K562 (cell line): ENCODE results near the gene HMCN1. TPM values are rescaled to one million over a fixed set of nuclear protein-coding genes. Genes with fewer than 3 reads are reported as not detected.

Source experiments
- ELK1 ChIP-seq: sonication (generic); formaldehyde crosslinking; IDR thresholded peaks from 2 replicates; pipeline ENCODE4 v1.8.1; 2022; ENCODE audit warnings: missing genetic modification reagents
- ETV6 ChIP-seq, 3 experiments: fragments of 150-350 bp in 1 of 3; sonication (generic) in 1 of 3; formaldehyde crosslinking in 1 of 3; IDR thresholded peaks; 2 replicates each; pipeline versions ENCODE4 v1.6.1 to v1.8.0; 2014 to 2022; ENCODE audit warnings: borderline replicate concordance in 2 of 3, low read depth in 2 of 3, antibody characterized with exemption in 1 of 3, low read length in 1 of 3, mild to moderate bottlenecking in 1 of 3, missing genetic modification reagents in 1 of 3
- HDAC2 ChIP-seq: fragments of 450-650 bp; IDR thresholded peaks from 2 replicates; pipeline ENCODE4 v1.6.1; 2016; ENCODE audit warnings: mild to moderate bottlenecking
- HNRNPH1 ChIP-seq: fragments of 200-400 bp; formaldehyde crosslinking; optimal IDR thresholded peaks from 2 replicates; pipeline ENCODE3; 2017; ENCODE audit warnings: low read depth, mild to moderate bottlenecking, low read length, moderate library complexity
- NFIX ChIP-seq: fragments of 250-450 bp; sonication (Bioruptor Pico); IDR thresholded peaks from 2 replicates; pipeline ENCODE4 v1.4.0; 2020; ENCODE audit warnings: low read depth, mild to moderate bottlenecking, moderate library complexity
- PHB ChIP-seq: fragments of 250-450 bp; sonication (Bioruptor Pico); IDR thresholded peaks from 2 replicates; pipeline ENCODE4 v1.5.0; 2021
- PTBP1 ChIP-seq: fragments of 200-400 bp; formaldehyde crosslinking; IDR thresholded peaks from 2 replicates; pipeline ENCODE4 v1.6.1; 2017; ENCODE audit warnings: low read depth, low read length
- RERE ChIP-seq: sonication (generic); formaldehyde crosslinking; IDR thresholded peaks from 2 replicates; pipeline ENCODE4 v1.8.0; 2023; ENCODE audit warnings: missing genetic modification reagents, mild to moderate bottlenecking, borderline replicate concordance
- SMAD1 ChIP-seq: fragments of 150-350 bp; IDR thresholded peaks from 2 replicates; pipeline ENCODE4 v1.6.1; 2014; ENCODE audit warnings: low read length, low read depth; ENCODE audit not compliant: partially characterized antibody
- TAF9B ChIP-seq: fragments of 450-650 bp; IDR thresholded peaks from 2 replicates; pipeline ENCODE4 v1.6.1; 2018; ENCODE audit warnings: mild to moderate bottlenecking; ENCODE audit not compliant: partially characterized antibody
- TCF15 ChIP-seq: fragments of 250-450 bp; sonication (Bioruptor Pico); IDR thresholded peaks from 2 replicates; pipeline ENCODE4 v1.8.0; 2022; ENCODE audit warnings: moderate library complexity, mild to moderate bottlenecking, inconsistent platforms
- TCF3 ChIP-seq: sonication (generic); formaldehyde crosslinking; IDR thresholded peaks from 2 replicates; pipeline ENCODE4 v1.4.0; 2020; ENCODE audit warnings: mild to moderate bottlenecking, missing genetic modification reagents
- TRIM28 ChIP-seq: fragments of 450-650 bp; IDR thresholded peaks from 2 replicates; pipeline ENCODE4 v1.6.1; 2017
- ZNF24 ChIP-seq: fragments of 450-650 bp; IDR thresholded peaks from 2 replicates; pipeline ENCODE4 v1.6.1; 2016
- ZNF280A ChIP-seq: fragments of 450-650 bp; IDR thresholded peaks from 2 replicates; pipeline ENCODE4 v1.6.1; 2018; ENCODE audit warnings: mild to moderate bottlenecking, low read depth; ENCODE audit not compliant: partially characterized antibody
- ZNF512 ChIP-seq: IDR thresholded peaks from 2 replicates; pipeline ENCODE4 v1.6.1; 2016; ENCODE audit warnings: missing genetic modification characterization, missing compliant biosample characterization
- polyA plus RNA-seq, 8 experiments: library from polyadenylated mRNA; depleted of rRNA in 4 of 8; stranded (reverse) in 5 of 8; unstranded in 3 of 8; fragments of >200 nt; fragmentation: Nextera tagmentation in 2 of 8; fragmentation: Illumina TruSeq in 1 of 8; extraction: Ambion mirVana in 2 of 8; extraction: Trizol in 1 of 8; gene quantifications; 2 replicates each; pipeline versions ENCODE4 v1.2.1 to v1.2.3, GENCODE V29; 2011 to 2014; ENCODE audit warnings: inconsistent platforms in 1 of 8, missing spikeins in 1 of 8
- total RNA-seq, 7 experiments: library from RNA; depleted of rRNA in 6 of 7; stranded (reverse); fragments of >200 nt in 6 of 7; fragmentation: Illumina TruSeq in 2 of 7; extraction: Trizol in 2 of 7; gene quantifications; 2 replicates each; pipeline versions ENCODE4 v1.2.1 to v1.2.3, GENCODE V29; 2011 to 2021; ENCODE audit warnings: low replicate concordance in 1 of 7
- TF ChIP-seq, protein P1 (sequence below): sonication (generic); formaldehyde crosslinking; IDR thresholded peaks from 2 replicates; pipeline ENCODE4 v1.9.0; 2022; ENCODE audit warnings: mild to moderate bottlenecking, missing genetic modification reagents

HMCN1 gene
- total and polyA plus RNA-seq, 9 of the 15 experiments (the other 6 are each of a cell fraction or from before 2014, with no cell fraction given), result 0.07 to 0.36 (median 0.21) TPM

DNA sequence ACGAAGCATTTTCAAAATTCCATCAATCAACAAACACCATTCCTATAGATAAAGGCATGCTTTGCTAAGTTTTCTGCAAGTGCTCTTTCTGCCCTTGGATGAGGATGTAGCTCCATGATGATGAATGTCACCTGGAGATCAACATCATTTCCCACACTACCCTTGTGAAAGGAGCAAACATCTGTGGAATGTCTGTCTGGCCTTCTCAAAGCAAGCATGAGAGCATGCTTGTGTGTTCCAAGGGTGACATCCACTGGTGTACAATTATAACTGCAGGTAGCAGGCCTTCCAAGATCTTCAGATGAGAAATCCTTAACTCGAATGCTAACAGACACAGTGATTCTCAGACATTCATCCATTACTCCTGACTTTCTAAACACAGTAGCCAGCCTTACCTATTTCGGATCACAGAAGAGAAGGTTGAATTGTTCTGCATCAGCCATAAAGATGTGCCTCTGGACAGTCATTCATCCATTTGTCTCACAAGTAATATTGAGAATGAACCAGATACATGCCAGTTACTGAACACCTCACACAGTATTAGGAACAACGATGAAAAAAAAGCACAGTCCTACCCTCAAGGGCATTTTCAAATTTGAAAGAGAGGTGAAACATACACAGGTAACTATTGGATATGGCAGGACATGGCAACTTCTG is 478.5 kb downstream of the HMCN1 start (continued):
- TF ChIP-seq ZNF280A (no peak), ZNF24 (0 out of 2 replicates have a peak, but pooled peaks have one; percentile 47), ELK1 (CRISPR knock-in tag) (no peak), PTBP1 (no peak), HNRNPH1 (no peak), PHB (CRISPR knock-in tag) (no peak), TCF3 (CRISPR knock-in tag) (peak; percentile 45), ZNF512 (tag) (no peak), RERE (CRISPR knock-in tag) (no peak), NFIX (CRISPR knock-in tag) (no peak), TRIM28 (no peak), HDAC2 (no peak), TAF9B (no peak), SMAD1 (no peak), ETV6 (IDR thresholded peaks at IDR 0.05; ENCODE audit: borderline replicate concordance in 1 of 2, low read depth in 2 of 2, low read length in 1 of 2) (no peak), ETV6 (CRISPR knock-in tag; IDR thresholded peaks at IDR 0.05; ENCODE audit: borderline replicate concordance) (no peak), TCF15 (no peak)
- TF ChIP-seq, protein P1, sequence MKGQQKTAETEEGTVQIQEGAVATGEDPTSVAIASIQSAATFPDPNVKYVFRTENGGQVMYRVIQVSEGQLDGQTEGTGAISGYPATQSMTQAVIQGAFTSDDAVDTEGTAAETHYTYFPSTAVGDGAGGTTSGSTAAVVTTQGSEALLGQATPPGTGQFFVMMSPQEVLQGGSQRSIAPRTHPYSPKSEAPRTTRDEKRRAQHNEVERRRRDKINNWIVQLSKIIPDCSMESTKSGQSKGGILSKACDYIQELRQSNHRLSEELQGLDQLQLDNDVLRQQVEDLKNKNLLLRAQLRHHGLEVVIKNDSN (CRISPR knock-in tag), result no peak
